ENCODE measurements around the gene GRID2. TPM values are rescaled to one million over a fixed set of nuclear protein-coding genes. Genes with fewer than 3 reads are reported as not detected.
A peak's percentile ranks its signal among the peaks of the same experiment; 100 is the strongest.

GRID2 gene
- polyA plus RNA-seq, 1 donor from 2014 or later, result not detected

DNA sequence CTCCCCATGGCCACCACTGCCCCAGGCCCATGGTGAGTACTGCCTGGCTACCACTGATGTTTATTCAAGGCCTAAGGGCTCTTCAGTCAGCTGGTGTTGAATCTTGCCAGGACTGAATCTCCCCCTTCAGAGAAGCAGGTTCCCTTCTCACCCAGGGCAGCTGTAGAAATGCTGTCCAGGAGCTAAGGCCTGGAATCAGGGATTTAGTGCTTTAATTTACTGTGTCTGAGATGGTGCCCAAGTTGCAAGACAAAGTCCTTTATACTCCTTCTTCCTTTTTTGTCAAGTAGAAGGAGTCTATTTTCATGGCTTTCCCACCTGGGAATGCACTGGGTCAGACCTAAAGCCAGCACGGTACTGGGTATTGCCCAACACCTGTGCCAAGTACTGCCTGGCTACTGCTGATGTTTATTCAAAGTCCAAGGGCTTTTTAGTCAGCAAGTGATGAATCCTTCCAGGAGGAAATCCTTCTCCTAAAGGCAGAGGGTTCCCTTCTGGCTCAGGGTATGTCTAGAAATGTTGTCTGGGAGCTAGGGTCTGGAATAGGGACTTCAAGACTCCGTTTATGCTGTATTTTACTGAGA is 1407.2 kb downstream of the GRID2 start:
- H3K36me3 Mint-ChIP-seq, result no peaks in the 10 kb centered on the region
- H3K27ac Mint-ChIP-seq, result no peak overlapping the region
- peaks cover 0 to 4% (median 4%) of the 10 kb centered on the region in 3 donors for H3K9me3 Mint-ChIP-seq
- no peaks in the 10 kb centered on the region for H3K27me3 Mint-ChIP-seq
- no peaks in the 10 kb centered on the region for H3K4me1 Mint-ChIP-seq
- H3K4me3 Mint-ChIP-seq, result no peak overlapping the region

- H3K4me3 Mint-ChIP-seq, result no peak overlapping the region
- no peaks in the 10 kb centered on the region for H3K27me3 Mint-ChIP-seq
- H3K27ac Mint-ChIP-seq, result no peak overlapping the region
- H3K36me3 Mint-ChIP-seq, result no peaks in the 10 kb centered on the region
- H3K4me1 Mint-ChIP-seq, result no peaks in the 10 kb centered on the region
- peaks cover 0 to 2% (median 0%) of the 10 kb centered on the region in 3 donors for H3K9me3 Mint-ChIP-seq
These were observed 1414.5 kb downstream of the GRID2 start for GRCh38 chr4:93718233-93718632.

- no peaks in the 10 kb centered on the region for H3K27me3 Mint-ChIP-seq
- no peaks in the 10 kb centered on the region for H3K4me1 Mint-ChIP-seq
- no peaks in the 10 kb centered on the region for H3K36me3 Mint-ChIP-seq
- no peak overlapping the region for H3K4me3 Mint-ChIP-seq
- H3K9me3 Mint-ChIP-seq, result no peaks in the 10 kb centered on the region
- no peak overlapping the region for H3K27ac Mint-ChIP-seq
These were observed 1415.8 kb downstream of the GRID2 start for GRCh38 chr4:93719552-93719951.

- Mint-ChIP-seq H3K4me1 (no peaks in the 10 kb centered on the region), H3K27ac (no peak overlapping the region), H3K9me3 (peaks cover 0 to 2% (median 0%) of the 10 kb centered on the region in 3 donors), H3K4me3 (no peak overlapping the region), H3K36me3 (no peaks in the 10 kb centered on the region), H3K27me3 (no peaks in the 10 kb centered on the region)
These were observed 1418.7 kb downstream of the GRID2 start for GRCh38 chr4:93722446-93722845.

GRCh38 chr4:93730251-93730650 is 1426.5 kb downstream of the GRID2 start:
- Mint-ChIP-seq H3K4me1 (no peaks in the 10 kb centered on the region), H3K27ac (no peak overlapping the region), H3K36me3 (no peaks in the 10 kb centered on the region), H3K9me3 (peaks cover 0 to 7% (median 2%) of the 10 kb centered on the region in 3 donors), H3K27me3 (peaks cover 4% of the 10 kb centered on the region), H3K4me3 (no peak overlapping the region)

DNA sequence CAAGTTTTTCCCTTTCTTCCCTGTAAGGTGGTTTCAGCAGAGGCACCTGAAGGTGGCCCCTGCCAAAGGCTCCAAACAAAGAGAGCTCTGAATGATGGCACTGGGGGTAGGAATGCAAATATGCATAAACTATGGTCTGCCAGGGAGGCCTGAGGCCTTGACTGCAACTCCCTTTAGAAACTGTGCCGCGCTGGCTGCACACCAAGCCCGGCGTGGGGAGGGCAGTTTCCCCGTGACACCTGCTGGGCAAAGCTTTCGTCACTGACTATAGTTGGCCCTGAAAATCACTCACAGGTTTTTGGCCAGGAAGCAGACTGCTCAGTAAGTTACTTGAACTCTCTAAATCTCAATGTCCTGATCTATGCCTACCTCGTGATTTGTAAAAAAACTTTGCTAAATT is 1427.0 kb downstream of the GRID2 start:
- H3K4me3 Mint-ChIP-seq, result no peak overlapping the region
- H3K4me1 Mint-ChIP-seq, result no peaks in the 10 kb centered on the region
- peaks cover 4% of the 10 kb centered on the region for H3K27me3 Mint-ChIP-seq
- no peak overlapping the region for H3K27ac Mint-ChIP-seq
- peaks cover 0 to 8% (median 2%) of the 10 kb centered on the region in 3 donors for H3K9me3 Mint-ChIP-seq
- H3K36me3 Mint-ChIP-seq, result no peaks in the 10 kb centered on the region

DNA sequence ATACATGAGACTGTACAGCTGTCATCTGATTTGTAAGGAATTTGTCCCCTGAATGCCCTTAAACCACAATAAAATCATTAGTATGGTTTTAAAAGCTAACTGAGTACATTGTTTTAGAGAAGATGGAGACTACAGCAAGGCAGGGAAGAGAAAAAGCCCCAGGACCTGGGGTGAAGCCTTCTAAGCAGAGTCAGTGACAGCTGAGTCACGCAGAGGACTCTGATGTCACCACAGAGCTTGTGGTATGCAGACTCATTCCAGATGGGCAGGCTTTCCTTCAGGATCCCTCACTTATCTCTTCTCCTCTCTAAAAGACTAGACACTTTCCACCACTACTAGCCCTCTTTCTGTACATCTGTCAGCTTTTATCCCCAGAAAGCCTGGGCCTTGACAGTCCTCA is 1427.7 kb downstream of the GRID2 start:
- Mint-ChIP-seq H3K9me3 (peaks cover 0 to 9% (median 0%) of the 10 kb centered on the region in 3 donors), H3K36me3 (no peaks in the 10 kb centered on the region), H3K27me3 (peaks cover 4% of the 10 kb centered on the region), H3K4me3 (no peak overlapping the region), H3K4me1 (no peaks in the 10 kb centered on the region), H3K27ac (no peak overlapping the region)

DNA sequence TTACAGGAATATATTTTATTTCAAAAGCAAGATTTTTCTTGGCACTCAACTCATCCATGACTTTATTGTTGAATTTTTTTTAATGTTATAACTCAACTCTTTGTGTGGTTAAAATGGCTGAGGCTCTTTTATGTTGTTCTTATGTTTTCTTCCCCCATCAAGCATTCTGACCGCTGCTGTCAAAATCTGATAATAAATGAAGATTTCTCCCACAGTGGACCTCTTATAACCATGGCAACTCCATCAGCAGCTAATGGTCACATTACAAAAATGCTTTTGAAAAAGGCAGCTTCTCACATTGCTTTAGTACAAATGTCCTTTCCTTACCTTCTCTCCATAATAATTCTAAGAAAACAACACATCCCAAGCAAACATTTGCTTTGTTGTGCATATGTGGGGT is 1428.7 kb downstream of the GRID2 start:
- Mint-ChIP-seq H3K9me3 (peaks cover 0 to 9% (median 0%) of the 10 kb centered on the region in 3 donors), H3K27me3 (peaks cover 4% of the 10 kb centered on the region), H3K4me1 (no peaks in the 10 kb centered on the region), H3K4me3 (no peak overlapping the region), H3K27ac (no peak overlapping the region), H3K36me3 (no peaks in the 10 kb centered on the region)

- Mint-ChIP-seq H3K4me3 (no peak overlapping the region), H3K4me1 (no peaks in the 10 kb centered on the region), H3K27ac (no peak overlapping the region), H3K9me3 (no peaks in the 10 kb centered on the region), H3K36me3 (no peaks in the 10 kb centered on the region), H3K27me3 (no peaks in the 10 kb centered on the region)
These were observed 1437.1 kb downstream of the GRID2 start for GRCh38 chr4:93740890-93741289.

DNA sequence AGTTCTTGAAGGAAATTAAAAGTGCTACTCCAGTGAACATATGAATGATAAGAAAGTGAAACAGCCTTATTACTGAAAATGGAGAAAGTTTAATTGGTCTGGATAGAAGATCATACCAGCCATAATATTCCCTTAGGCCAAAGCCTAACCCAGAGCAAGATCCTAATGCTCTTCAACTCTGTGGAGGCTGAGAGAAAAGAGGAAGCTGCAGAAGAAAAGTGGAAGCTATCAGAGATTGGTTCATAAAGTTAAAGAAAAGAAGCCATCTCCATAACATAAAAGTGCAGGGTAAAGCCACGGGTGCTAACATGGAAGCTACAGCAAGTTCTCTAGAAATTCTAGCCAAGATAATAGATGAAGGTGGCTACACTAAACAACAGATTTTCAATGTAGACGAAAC is 1439.3 kb downstream of the GRID2 start:
- Mint-ChIP-seq H3K4me1 (no peaks in the 10 kb centered on the region), H3K9me3 (no peaks in the 10 kb centered on the region), H3K27ac (no peak overlapping the region), H3K27me3 (no peaks in the 10 kb centered on the region), H3K36me3 (no peaks in the 10 kb centered on the region), H3K4me3 (no peak overlapping the region)

- Mint-ChIP-seq H3K27me3 (no peaks in the 10 kb centered on the region), H3K9me3 (no peaks in the 10 kb centered on the region), H3K27ac (no peak overlapping the region), H3K4me1 (peaks cover 1 to 5% (median 2%) of the 10 kb centered on the region in 3 donors), H3K4me3 (no peak overlapping the region), H3K36me3 (no peaks in the 10 kb centered on the region)
These were observed 1439.9 kb downstream of the GRID2 start for GRCh38 chr4:93743635-93744034.

GRCh38 chr4:93744961-93745360 is 1441.2 kb downstream of the GRID2 start:
- Mint-ChIP-seq H3K36me3 (no peaks in the 10 kb centered on the region), H3K27me3 (no peaks in the 10 kb centered on the region), H3K27ac (no peak overlapping the region), H3K9me3 (no peaks in the 10 kb centered on the region), H3K4me1 (peaks cover 7 to 14% (median 10%) of the 10 kb centered on the region in 3 donors), H3K4me3 (no peak overlapping the region)

- Mint-ChIP-seq H3K36me3 (no peaks in the 10 kb centered on the region), H3K27ac (no peak overlapping the region), H3K27me3 (no peaks in the 10 kb centered on the region), H3K4me3 (no peak overlapping the region), H3K9me3 (no peaks in the 10 kb centered on the region), H3K4me1 (peaks cover 7 to 14% (median 10%) of the 10 kb centered on the region in 3 donors)
These were observed 1442.3 kb downstream of the GRID2 start for GRCh38 chr4:93746031-93746430.

DNA sequence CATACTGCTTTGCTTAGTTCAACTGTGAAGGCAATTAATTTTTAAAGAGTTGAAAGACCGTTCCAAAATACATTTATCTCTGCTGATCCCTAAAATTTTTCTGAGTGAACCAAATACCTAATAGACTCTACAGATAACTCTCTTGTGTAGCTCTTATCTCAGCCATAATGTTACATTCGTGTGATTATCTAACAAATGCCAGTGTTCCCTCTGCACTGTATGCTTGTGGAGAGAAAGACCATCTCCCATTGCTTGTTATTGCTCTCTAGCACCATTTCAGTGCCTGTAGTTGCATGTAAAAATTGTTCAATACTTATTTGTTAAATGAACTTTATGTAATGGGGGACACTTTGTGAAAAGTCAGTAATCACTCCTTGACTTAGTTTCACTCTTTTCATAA is 1443.5 kb downstream of the GRID2 start:
- Mint-ChIP-seq H3K4me1 (peaks cover 7 to 16% (median 10%) of the 10 kb centered on the region in 3 donors), H3K27ac (no peak overlapping the region), H3K9me3 (no peaks in the 10 kb centered on the region), H3K36me3 (peaks cover 1% of the 10 kb centered on the region), H3K4me3 (no peak overlapping the region), H3K27me3 (no peaks in the 10 kb centered on the region)

GRCh38 chr4:93748373-93749291 is 1444.9 kb downstream of the GRID2 start:
- Mint-ChIP-seq H3K4me1 (peaks cover 7 to 16% (median 10%) of the 10 kb centered on the region in 3 donors), H3K27ac (peak overlapping the region in 1 of 3 donors; percentile 18), H3K36me3 (peaks cover 1% of the 10 kb centered on the region), H3K9me3 (no peaks in the 10 kb centered on the region), H3K27me3 (no peaks in the 10 kb centered on the region), H3K4me3 (peak overlapping the region; percentile 18 to 88 (median 48))
